Osteocyte (in vitro differentiated cells): ENCODE data around the gene KRTAP2-3. TPM values are rescaled to one million over a fixed set of nuclear protein-coding genes. Genes with fewer than 3 reads are reported as not detected.
"Not testable (repeated sequence)": the region's sequence is repeated elsewhere in the genome, so short reads cannot be mapped to it uniquely, and the experiment has no call there.

Experiments used
- DNase-seq: peaks from one replicate; pipeline ENCODE4 v3.0.0; 2021; ENCODE audit warnings: mixed read lengths; ENCODE audit not compliant: unreplicated experiment; ENCODE audit errors: extremely low spot score
- H3K27ac Mint-ChIP-seq: one replicate; pipeline ENCODE4 v1.8.0; 2021; ENCODE audit warnings: mild to moderate bottlenecking, mixed read lengths; ENCODE audit not compliant: unreplicated experiment
- H3K27me3 Mint-ChIP-seq: one replicate; pipeline ENCODE4 v1.8.0; 2021; ENCODE audit warnings: mixed read lengths; ENCODE audit not compliant: unreplicated experiment
- H3K36me3 Mint-ChIP-seq: one replicate; pipeline ENCODE4 v1.8.0; 2021; ENCODE audit warnings: mixed read lengths; ENCODE audit not compliant: unreplicated experiment
- H3K4me1 Mint-ChIP-seq: one replicate; pipeline ENCODE4 v1.8.0; 2021; ENCODE audit warnings: mixed read lengths; ENCODE audit not compliant: unreplicated experiment
- H3K4me3 Mint-ChIP-seq: one replicate; pipeline ENCODE4 v1.8.0; 2021; ENCODE audit warnings: mild to moderate bottlenecking, moderate library complexity, mixed read lengths; ENCODE audit not compliant: unreplicated experiment
- H3K9me3 Mint-ChIP-seq: one replicate; pipeline ENCODE4 v1.8.0; 2021; ENCODE audit warnings: mixed read lengths; ENCODE audit not compliant: unreplicated experiment
- total RNA-seq: library from RNA; stranded (reverse); gene quantifications from 2 replicates; pipeline ENCODE4 v1.2.1, GENCODE V29; 2021
- TF ChIP-seq, protein P1 (sequence below): fragments of 200-600 bp; sonication (generic); IDR thresholded peaks from 2 replicates; pipeline ENCODE4 v1.5.0; 2021; ENCODE audit warnings: antibody characterized with exemption, mild to moderate bottlenecking, moderate library complexity

KRTAP2-3 gene
- total RNA-seq, 1 donor from 2014 or later, result not detected

DNA sequence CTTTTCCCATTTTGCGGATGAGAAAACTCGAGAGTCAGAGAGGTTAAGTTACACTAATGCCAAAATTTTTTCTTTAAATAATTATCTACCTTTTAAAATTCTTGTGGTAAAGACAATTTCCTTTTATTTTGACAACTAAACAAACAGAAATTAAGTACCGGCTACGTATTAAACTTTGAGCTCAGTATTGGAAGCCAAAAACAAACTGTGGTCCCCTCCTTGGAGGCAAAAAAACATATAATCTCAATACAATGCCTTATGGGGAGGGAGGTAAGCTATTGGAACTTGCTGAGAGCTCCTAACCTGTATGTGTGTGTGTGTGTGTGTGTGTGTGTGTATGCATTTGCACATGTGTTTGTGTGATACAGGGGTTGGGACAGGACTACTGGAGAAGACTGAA, 3.5 kb upstream of the KRTAP2-3 start:
- peaks cover 54% of the 10 kb centered on the region for H3K4me1 Mint-ChIP-seq
- TF ChIP-seq, protein P1, sequence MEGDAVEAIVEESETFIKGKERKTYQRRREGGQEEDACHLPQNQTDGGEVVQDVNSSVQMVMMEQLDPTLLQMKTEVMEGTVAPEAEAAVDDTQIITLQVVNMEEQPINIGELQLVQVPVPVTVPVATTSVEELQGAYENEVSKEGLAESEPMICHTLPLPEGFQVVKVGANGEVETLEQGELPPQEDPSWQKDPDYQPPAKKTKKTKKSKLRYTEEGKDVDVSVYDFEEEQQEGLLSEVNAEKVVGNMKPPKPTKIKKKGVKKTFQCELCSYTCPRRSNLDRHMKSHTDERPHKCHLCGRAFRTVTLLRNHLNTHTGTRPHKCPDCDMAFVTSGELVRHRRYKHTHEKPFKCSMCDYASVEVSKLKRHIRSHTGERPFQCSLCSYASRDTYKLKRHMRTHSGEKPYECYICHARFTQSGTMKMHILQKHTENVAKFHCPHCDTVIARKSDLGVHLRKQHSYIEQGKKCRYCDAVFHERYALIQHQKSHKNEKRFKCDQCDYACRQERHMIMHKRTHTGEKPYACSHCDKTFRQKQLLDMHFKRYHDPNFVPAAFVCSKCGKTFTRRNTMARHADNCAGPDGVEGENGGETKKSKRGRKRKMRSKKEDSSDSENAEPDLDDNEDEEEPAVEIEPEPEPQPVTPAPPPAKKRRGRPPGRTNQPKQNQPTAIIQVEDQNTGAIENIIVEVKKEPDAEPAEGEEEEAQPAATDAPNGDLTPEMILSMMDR, result no peak
- H3K4me3 Mint-ChIP-seq, result no peak overlapping the region
- H3K27me3 Mint-ChIP-seq, result no peaks in the 10 kb centered on the region
- no peaks in the 10 kb centered on the region for H3K9me3 Mint-ChIP-seq
- no peaks in the 10 kb centered on the region for H3K36me3 Mint-ChIP-seq
- H3K27ac Mint-ChIP-seq, result peak overlapping the region; percentile 90
- DNase-seq, result no peak

DNA sequence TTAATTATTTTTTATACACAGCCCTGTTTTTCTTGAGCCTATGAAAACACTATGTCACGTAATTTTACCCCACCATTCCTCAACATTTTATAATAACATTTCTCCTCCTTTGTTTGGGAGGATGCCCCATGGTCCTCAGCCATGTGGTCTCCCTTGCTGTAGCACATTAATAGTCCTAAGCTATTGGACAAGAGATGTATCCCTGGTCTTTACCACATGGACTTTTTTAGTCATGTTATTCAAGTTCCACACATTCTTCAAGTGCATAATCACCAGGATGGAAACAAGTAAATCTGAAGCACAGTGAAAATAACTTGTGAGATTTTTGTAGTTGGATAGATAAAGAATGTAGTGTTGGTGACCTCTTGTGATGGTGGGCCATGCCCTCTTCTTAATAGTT, 2.0 kb upstream of the KRTAP2-3 start:
- no peak overlapping the region for H3K4me3 Mint-ChIP-seq
- no peak for DNase-seq
- H3K27me3 Mint-ChIP-seq, result no peaks in the 10 kb centered on the region
- peaks cover 6% of the 10 kb centered on the region for H3K9me3 Mint-ChIP-seq
- peak overlapping the region; percentile 90 for H3K27ac Mint-ChIP-seq
- H3K4me1 Mint-ChIP-seq, result peaks cover 49% of the 10 kb centered on the region
- TF ChIP-seq, protein P1, result no peak
- no peaks in the 10 kb centered on the region for H3K36me3 Mint-ChIP-seq

DNA sequence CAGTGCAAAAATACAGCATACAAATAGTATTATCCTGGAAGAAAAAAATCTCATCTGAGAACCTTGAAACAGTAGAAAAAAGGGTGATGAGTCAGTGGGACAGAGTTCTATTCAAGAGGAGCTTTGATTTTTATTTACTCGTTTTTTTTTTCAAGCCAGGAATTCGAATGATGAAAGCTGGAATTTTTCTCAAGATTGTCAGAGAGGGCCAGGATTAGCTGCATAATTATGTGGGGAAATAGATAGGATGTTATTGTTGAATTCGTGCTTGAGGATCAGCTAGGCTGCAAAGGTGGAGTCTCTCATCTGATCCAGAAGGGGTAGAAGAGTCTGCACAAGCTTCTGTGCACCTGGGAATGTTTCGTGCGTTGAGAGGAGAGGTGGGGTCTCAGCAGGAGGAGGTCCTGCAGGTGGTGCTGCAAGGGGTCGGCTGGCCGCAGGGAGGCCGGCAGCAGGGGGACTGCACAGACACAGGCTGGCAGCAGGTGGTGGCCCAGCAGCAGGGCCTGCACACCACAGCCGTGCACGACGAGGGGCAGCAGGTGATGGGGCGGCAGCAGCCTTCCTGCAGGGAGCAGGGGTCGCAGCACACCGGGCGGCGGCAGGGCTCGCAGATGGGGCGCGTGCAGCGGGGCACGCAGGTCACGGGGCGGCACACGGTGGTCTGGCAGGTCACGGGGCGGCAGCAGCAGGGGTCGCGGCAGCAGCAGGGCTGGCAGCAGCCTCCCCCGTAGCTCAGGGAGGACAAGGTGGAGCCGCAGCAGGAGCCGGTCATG, 450 bp downstream of the KRTAP2-3 start:
- H3K4me1 Mint-ChIP-seq, result peaks cover 49% of the 10 kb centered on the region
- DNase-seq, H3K4me3 Mint-ChIP-seq, H3K36me3 Mint-ChIP-seq, H3K9me3 Mint-ChIP-seq, H3K27me3 Mint-ChIP-seq: not testable (repeated sequence)
- H3K27ac Mint-ChIP-seq, result peak overlapping the region; percentile 90

- no peak for DNase-seq
- Mint-ChIP-seq H3K9me3 (peaks cover 7% of the 10 kb centered on the region), H3K4me3 (no peak overlapping the region), H3K4me1 (peaks cover 45% of the 10 kb centered on the region), H3K27me3 (no peaks in the 10 kb centered on the region), H3K27ac (no peak overlapping the region), H3K36me3 (no peaks in the 10 kb centered on the region)
- TF ChIP-seq, protein P1, result no peak
Observed at GRCh38 chr17:41058741-41059140, 1.2 kb downstream of the KRTAP2-3 start.

GRCh38 chr17:41057547-41057946, 2.4 kb downstream of the KRTAP2-3 start:
- DNase-seq, result no peak
- Mint-ChIP-seq H3K4me3 (no peak overlapping the region), H3K9me3 (peaks cover 10% of the 10 kb centered on the region), H3K4me1 (peaks cover 36% of the 10 kb centered on the region), H3K36me3 (peaks cover 4% of the 10 kb centered on the region), H3K27ac (no peak overlapping the region), H3K27me3 (no peaks in the 10 kb centered on the region)
- TF ChIP-seq, protein P1, result no peak

DNA sequence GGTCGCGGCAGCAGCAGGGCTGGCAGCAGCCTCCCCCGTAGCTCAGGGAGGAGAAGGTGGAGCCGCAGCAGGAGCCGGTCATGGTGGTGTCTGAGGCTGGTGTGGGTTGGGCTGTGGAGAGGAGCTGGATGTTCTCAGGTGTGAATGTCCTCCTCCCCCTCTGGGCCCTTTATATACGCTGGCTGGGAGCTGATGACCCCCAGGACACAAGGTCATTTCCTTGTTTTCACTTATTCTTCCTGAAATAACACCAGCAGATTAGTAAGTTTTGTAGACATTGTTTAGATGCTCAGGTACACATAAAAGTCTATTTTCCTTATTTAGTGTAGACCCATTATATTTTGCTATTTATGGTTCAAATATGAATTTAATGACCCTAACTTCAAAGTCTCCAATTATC, 4.8 kb downstream of the KRTAP2-3 start, which contains the start of gene KRTAP2-2:
KRTAP2-2 (minus strand) TSS at position 101 of the 400 bp plus-strand sequence; CDS start at position 82, 19 bp downstream.
- H3K27ac Mint-ChIP-seq, H3K27me3 Mint-ChIP-seq, H3K36me3 Mint-ChIP-seq, H3K4me3 Mint-ChIP-seq, DNase-seq: not testable (repeated sequence)
- H3K9me3 Mint-ChIP-seq, result peaks cover 10% of the 10 kb centered on the region
- peaks cover 15% of the 10 kb centered on the region for H3K4me1 Mint-ChIP-seq

GRCh38 chr17:41054556-41054955, 5.4 kb downstream of the KRTAP2-3 start:
- Mint-ChIP-seq H3K4me1 (peaks cover 14% of the 10 kb centered on the region), H3K9me3 (peaks cover 10% of the 10 kb centered on the region)
- DNase-seq, H3K4me3 Mint-ChIP-seq, H3K36me3 Mint-ChIP-seq, H3K27me3 Mint-ChIP-seq, H3K27ac Mint-ChIP-seq: not testable (repeated sequence)
